Measurements from ENCODE around the gene AHI1. TPM values are rescaled to one million over a fixed set of nuclear protein-coding genes. Genes with fewer than 3 reads are reported as not detected.
"Not testable (repeated sequence)": the region's sequence is repeated elsewhere in the genome, so short reads cannot be mapped to it uniquely, and the experiment has no call there.

AHI1 gene
- total RNA-seq, 1 experiment from 2014 or later: 12.4 TPM

DNA sequence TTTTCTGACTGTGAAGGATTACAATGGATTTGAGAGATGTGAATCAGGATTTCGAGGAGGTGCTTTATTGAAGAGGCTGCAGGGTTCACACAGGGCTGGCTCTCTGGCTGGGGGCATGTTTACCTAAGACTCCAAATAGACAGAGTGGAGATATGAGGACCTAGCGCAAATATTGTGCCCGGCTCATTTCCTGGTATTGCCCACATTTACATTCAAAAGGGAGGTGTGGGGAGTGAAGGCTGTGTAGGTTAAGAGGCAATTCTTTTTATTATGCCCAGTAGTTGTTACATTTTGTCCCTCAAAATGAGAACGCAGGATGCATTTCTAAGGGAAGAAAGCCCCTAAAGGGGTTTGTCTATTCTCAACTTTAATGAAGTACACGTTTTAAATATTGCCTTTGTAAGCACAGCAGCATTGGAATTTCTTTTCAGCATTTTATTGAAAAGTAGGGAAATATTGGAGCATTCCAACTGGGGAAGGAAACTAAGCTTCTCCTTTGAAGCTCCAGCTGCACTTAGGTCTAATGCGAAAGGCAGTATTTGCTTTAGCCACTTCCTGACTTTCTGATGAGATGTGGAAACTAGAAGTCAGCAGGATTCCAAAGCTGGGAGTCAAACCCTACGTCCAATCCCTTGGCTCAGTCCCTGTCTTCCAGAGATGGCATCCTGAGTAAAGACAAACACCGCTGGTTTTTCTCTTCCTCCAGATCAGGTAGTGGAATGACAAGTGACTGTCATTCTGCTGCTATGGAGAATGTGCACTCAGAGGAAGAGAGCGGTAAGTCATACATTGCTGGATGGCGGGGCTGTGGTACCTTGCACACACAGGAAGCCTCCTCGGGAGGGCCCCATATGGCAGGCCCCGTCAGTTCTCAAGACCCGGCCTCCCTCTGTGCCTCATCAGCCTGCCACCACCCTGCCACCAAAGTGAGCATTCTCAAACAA lies 245.8 kb downstream of the AHI1 start:
- Histone ChIP-seq H3K9me3 (replicated peaks) (no peaks in the 10 kb centered on the region), H3K4me3 (no peak overlapping the region), H3K27me3 (replicated peaks) (no peaks in the 10 kb centered on the region), H3K27ac (no peak overlapping the region), H3K36me3 (no peaks in the 10 kb centered on the region), H3K4me1 (replicated peaks) (no peaks in the 10 kb centered on the region)
- DNase-seq (ENCODE audit: low read depth in 1 of 2, low spot score in 2 of 2): no peak

DNA sequence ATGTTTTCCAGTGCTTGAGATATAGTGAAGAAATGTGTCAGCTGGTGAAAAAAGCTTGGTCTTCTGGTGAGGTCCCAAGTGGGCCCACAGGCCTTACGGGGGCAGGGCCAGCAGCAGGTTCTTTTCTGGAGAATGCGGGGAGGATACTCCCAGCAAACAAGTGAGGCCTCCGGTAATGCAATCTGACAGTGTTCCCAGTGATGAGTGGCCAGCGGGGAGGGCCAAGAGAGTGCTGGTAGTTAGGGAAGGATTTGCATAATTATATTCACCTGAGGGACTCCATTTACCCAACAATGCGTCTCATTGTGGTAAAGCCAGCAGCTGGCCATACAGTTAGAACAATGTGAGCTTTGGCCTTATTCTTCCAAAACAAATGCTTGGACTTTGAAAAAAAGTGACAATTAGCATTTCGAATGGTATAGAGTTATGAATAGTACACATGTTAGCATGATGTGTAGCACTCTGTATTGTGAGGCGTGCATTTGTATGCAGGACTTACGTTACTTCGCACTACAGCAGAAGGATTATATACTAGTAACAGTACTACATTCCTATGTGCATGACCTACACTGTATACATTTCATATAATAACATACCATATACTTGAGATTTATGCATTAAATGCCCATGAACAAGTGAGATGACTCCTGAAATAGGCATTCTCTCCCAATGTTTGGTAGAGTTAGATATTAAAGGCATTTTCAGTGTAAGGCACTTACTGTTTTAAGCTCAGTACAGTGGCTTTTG lies 246.6 kb downstream of the AHI1 start:
- DNase-seq (ENCODE audit: low read depth in 1 of 2, low spot score in 2 of 2): no peak
- H3K27ac ChIP-seq: no peak overlapping the region

DNA sequence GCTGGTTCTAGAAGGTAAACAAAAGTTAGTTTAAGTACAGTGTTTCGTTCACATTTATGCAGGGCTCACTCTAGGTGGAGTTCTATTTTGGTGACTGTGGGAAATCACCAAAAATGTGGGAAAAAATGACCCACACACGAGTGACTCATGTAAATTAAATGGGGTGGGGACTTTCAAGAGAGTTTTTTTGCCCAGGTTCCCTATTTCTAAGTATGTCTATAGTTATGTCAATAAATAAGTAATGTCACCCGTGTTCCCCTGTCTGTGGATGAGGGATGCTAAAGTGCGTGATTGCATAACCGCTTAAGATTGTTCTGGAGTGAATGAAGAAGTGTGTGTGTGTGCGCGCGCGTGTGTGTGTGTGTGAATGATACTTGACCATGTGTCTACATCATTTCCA lies 247.3 kb downstream of the AHI1 start:
- H3K9me3 ChIP-seq (replicated peaks): no peaks in the 10 kb centered on the region
- DNase-seq (ENCODE audit: low read depth in 1 of 2, low spot score in 2 of 2): no peak
- H3K4me1 ChIP-seq (replicated peaks): no peaks in the 10 kb centered on the region
- no peak overlapping the region for H3K27ac ChIP-seq
- H3K27me3 ChIP-seq (replicated peaks): no peaks in the 10 kb centered on the region
- H3K36me3 ChIP-seq: no peaks in the 10 kb centered on the region
- H3K4me3 ChIP-seq: no peak overlapping the region

More for the DNA sequence above, 246.6 kb downstream of the AHI1 start:
- Histone ChIP-seq H3K9me3 (replicated peaks) (no peaks in the 10 kb centered on the region), H3K4me1 (replicated peaks) (no peaks in the 10 kb centered on the region), H3K36me3 (no peaks in the 10 kb centered on the region), H3K27me3 (replicated peaks) (no peaks in the 10 kb centered on the region), H3K4me3 (no peak overlapping the region)

DNA sequence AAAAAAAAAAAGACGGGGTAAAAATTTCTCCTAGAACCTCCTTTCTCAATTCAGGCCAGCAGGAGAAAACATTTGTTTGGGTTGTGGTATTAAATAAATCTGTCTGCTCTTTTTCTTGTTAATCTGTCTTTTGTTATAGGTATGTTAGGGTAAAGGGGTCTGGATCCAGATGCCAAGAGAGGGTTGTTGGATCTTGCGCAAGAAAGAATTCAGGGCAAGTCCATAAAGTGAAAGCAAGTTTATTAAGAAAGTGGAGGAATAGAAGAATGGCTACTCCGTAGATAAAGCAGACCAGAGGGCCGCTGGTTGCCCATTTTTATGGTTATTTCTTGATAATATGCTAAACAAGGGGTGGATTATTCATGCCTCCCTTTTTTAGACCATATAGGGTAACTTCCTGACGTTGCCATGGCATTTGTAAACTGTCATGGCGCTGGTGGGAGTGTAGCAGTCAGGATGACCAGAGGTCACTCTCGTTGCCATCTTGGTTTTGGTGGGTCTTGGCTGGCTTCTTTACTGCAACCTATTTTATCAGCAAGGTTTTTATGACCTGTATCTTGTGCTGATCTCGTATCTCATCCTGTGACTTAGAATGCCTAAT lies 251.0 kb downstream of the AHI1 start:
- H3K4me3 ChIP-seq; H3K27ac ChIP-seq; H3K27me3 ChIP-seq (replicated peaks); DNase-seq (ENCODE audit: low read depth in 1 of 2, low spot score in 2 of 2); H3K36me3 ChIP-seq; H3K4me1 ChIP-seq (replicated peaks); H3K9me3 ChIP-seq (replicated peaks): not testable (repeated sequence)

DNA sequence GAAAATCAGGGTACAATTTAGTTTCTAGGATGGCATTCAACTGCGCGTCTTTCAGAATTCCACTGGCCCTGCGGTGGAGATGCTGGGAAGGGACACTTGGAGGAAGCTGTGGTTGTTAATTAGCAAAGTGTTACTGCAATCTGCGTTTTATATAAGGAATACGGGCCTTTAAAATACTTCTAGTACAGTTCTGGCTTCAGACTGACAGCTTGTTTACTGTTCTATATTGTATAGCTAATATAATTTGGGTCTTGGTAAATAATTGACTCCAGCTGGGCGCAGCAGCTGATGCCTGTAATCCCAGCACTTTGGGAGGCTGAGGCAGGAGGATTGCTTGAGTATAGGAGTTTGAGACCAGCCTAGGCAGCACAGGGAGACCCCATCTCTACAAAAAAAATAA lies 252.7 kb downstream of the AHI1 start:
- Histone ChIP-seq H3K27ac (no peak overlapping the region), H3K4me1 (replicated peaks) (no peaks in the 10 kb centered on the region), H3K36me3 (no peaks in the 10 kb centered on the region), H3K27me3 (replicated peaks) (no peaks in the 10 kb centered on the region), H3K4me3 (no peak overlapping the region), H3K9me3 (replicated peaks) (no peaks in the 10 kb centered on the region)
- no peak for DNase-seq (ENCODE audit: low read depth in 1 of 2, low spot score in 2 of 2)

DNA sequence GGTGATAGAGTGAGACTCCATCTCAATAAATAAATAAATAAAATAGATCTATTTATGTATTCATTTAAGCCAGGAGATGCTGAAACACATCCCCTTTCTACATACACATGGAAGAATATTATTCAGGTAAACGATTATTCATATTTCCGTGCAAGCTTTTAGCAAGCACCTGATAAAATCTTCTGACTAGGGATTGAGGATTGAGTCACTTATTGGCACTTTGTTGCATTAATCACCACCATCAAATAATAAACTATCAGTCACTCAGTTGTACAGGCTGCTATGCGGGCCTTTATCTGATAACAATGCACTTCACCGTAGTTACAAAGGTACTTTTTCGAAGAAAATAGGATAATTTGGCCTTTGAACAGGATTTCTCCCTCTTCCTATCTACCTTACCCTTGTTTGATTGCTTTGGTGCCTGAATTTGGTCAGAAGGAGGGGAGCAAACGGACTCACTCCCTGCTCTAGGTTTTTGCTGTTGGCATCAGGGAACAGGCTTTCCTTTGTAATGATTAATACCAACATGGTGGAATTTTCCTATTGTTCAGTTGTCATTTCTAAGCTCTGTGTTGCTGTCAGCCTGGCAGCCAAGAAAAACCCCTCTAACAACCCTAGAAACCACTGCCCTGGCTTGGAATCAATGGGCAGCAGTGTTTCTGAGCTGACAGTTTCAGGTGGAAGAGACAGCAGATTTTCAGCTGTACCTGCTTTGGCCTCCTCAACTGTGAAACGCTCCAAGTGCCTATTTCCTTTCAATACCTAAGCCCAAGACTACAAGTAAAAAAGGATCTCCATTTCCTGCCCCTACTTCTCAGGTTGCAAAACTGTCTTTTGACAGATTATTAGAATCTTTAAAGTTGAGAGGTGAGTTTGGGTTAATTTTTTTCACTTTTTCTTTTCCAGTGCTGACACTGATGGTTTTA lies 253.4 kb downstream of the AHI1 start:
- no peaks in the 10 kb centered on the region for H3K36me3 ChIP-seq
- no peak overlapping the region for H3K4me3 ChIP-seq
- DNase-seq (ENCODE audit: low read depth in 1 of 2, low spot score in 2 of 2): no peak
- no peaks in the 10 kb centered on the region for H3K9me3 ChIP-seq (replicated peaks)
- H3K4me1 ChIP-seq (replicated peaks): no peaks in the 10 kb centered on the region
- H3K27ac ChIP-seq: no peak overlapping the region
- no peaks in the 10 kb centered on the region for H3K27me3 ChIP-seq (replicated peaks)

DNA sequence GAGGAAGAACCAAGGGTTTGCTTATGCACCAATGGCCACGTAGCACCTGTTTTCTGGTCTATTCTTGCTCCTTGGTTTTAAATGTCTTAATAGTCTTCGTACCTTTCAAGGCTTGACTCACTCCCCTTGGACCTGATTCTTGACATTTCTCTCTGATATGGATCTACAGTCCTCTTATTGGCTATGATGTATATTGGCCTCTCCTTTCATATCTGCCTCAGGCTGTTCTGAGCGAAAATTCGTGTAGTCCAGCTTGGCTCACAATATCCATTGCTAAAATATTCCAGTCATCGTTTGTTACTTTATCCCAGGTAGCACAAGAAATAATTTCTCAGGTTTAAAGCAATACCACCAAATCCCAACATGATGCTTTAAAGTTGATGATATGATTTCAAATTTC lies 256.8 kb downstream of the AHI1 start:
- Histone ChIP-seq H3K27ac (no peak overlapping the region), H3K9me3 (replicated peaks) (no peaks in the 10 kb centered on the region), H3K4me1 (replicated peaks) (no peaks in the 10 kb centered on the region), H3K27me3 (replicated peaks) (no peaks in the 10 kb centered on the region), H3K36me3 (no peaks in the 10 kb centered on the region), H3K4me3 (no peak overlapping the region)
- no peak for DNase-seq (ENCODE audit: low read depth in 1 of 2, low spot score in 2 of 2)

DNA sequence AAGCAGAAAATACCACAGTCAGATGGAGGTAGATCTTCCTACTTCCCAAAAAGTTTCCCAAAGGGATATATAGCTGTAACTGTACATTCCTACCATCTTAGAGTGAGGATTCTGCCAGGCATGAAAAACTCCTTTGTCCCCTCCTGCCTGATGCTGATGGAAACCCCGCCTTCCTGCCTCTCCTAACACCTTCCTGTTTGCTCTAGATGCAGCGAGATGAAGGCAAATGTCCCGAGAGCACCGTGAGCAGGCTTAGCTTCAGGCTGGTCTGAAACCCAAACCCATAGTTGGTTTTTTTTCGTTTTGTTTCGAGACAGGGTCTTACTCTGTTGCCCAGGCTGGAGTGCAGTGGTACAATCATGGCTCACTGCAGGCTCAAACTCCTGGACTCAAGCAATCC lies 260.8 kb downstream of the AHI1 start:
- DNase-seq (ENCODE audit: low read depth in 1 of 2, low spot score in 2 of 2): no peak
- H3K36me3 ChIP-seq: no peaks in the 10 kb centered on the region
- no peaks in the 10 kb centered on the region for H3K9me3 ChIP-seq (replicated peaks)
- no peaks in the 10 kb centered on the region for H3K4me1 ChIP-seq (replicated peaks)
- H3K4me3 ChIP-seq: no peak overlapping the region
- H3K27ac ChIP-seq: no peak overlapping the region
- H3K27me3 ChIP-seq (replicated peaks): no peaks in the 10 kb centered on the region; the same call in 1 of the 2 replicates

DNA sequence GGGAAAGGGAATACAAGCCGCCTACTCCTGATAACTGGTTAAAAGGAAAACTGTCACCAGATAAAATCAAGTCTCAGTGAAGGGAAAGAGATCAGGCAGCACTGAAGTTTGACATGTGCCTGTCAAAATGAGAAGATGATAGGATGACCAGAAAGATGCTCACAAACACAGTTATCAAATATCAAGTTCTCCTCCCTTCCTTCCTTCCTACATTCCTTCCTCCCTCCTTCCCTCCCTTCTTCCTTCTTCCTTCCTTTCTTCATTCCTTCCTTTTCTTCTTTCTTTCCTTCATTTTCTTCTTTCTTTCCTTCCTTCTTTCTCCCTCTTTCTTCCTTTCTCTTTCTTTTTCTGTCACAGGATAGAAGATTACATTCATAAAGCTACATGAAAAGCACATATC lies 261.2 kb downstream of the AHI1 start:
- Histone ChIP-seq H3K27ac (no peak overlapping the region), H3K4me3 (no peak overlapping the region), H3K9me3 (replicated peaks) (no peaks in the 10 kb centered on the region), H3K4me1 (replicated peaks) (no peaks in the 10 kb centered on the region), H3K36me3 (no peaks in the 10 kb centered on the region), H3K27me3 (replicated peaks) (no peaks in the 10 kb centered on the region; the same call in 1 of the 2 replicates)
- no peak for DNase-seq (ENCODE audit: low read depth in 1 of 2, low spot score in 2 of 2)

DNA sequence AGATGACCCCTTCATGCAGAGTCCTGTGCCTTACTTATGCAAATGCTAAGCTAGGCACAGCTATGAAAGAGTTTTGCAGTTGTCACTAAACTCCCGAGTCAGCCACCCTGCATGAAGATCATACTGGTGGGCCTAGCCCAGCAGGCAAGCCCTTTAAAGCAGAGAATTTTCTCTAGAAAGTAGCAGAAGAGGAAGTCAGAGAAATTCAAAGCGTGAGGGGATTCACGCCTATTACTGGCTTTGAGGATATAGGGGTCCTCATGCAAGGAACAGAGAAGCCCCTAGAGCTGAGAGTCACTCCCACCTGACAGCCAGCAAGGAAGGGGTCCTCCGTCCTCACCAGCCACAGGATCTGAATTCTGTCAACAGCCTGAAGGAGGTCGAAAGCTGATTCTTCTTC lies 261.8 kb downstream of the AHI1 start:
- no peaks in the 10 kb centered on the region for H3K4me1 ChIP-seq (replicated peaks)
- no peaks in the 10 kb centered on the region for H3K9me3 ChIP-seq (replicated peaks)
- H3K4me3 ChIP-seq: no peak overlapping the region
- H3K27ac ChIP-seq: no peak overlapping the region
- no peak for DNase-seq (ENCODE audit: low read depth in 1 of 2, low spot score in 2 of 2)
- no peaks in the 10 kb centered on the region; the same call in 1 of the 2 replicates for H3K27me3 ChIP-seq (replicated peaks)
- no peaks in the 10 kb centered on the region for H3K36me3 ChIP-seq

DNA sequence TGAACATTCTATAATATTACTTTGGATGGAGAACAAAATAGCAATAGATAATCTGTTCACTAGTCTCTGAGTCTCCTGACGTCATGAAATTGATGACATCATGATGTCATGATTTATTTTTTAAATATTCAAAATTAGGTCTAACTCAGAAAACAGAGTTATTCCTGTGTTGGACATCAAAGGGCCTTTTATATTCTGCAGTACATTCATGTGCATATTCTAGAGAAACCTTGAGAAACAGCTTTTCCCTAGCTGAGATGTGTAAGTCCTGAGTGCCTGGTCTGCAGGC lies 263.1 kb downstream of the AHI1 start:
- DNase-seq (ENCODE audit: low read depth in 1 of 2, low spot score in 2 of 2): no peak
- no peak overlapping the region for H3K4me3 ChIP-seq
- no peaks in the 10 kb centered on the region for H3K36me3 ChIP-seq
- no peak overlapping the region for H3K27ac ChIP-seq
- H3K4me1 ChIP-seq (replicated peaks): no peaks in the 10 kb centered on the region
- H3K27me3 ChIP-seq (replicated peaks): no peaks in the 10 kb centered on the region; the same call in 1 of the 2 replicates
- no peaks in the 10 kb centered on the region for H3K9me3 ChIP-seq (replicated peaks)

DNA sequence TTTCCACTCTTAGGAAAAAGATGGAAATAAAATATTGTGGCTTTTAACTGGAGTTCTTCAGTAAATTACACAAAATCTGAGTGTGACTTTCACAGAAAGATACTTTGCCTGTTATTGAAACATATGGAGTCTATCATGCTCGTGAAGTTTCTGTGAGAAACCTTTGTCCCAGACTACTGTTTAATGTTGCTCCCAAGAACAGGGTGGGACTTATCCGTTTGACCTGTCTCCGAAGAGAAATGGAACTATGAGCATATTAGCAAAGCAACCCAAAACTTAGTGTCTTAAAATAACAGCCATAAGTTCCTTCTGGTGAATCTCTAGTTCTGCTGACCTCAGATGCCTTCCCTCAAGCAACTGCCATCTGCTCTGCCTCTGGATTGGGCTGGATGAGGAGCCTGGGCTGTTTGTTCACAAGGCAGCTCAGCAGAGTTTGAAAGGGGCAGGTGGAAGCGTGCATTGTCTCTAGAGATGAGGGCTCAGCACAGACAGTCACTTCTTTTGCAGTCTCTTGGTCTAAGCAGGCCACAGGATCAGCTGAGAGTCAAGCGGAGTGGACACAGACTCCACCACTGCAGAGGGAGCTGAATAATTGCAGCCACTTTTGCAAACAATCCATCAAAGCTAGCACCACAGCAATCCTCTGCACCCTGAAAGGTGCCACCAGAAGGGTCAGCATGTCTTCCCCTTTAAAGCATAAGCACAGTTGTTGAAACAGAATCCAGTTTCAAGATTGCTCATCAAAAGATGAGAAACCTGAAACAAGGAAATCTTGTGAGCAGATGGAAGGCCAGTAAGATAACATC lies 263.7 kb downstream of the AHI1 start:
- H3K36me3 ChIP-seq: no peaks in the 10 kb centered on the region
- H3K9me3 ChIP-seq (replicated peaks): no peaks in the 10 kb centered on the region
- no peak for DNase-seq (ENCODE audit: low read depth in 1 of 2, low spot score in 2 of 2)

More for the DNA sequence above, 263.7 kb downstream of the AHI1 start:
- no peak overlapping the region for H3K4me3 ChIP-seq
- H3K27me3 ChIP-seq (replicated peaks): no peaks in the 10 kb centered on the region; the same call in 1 of the 2 replicates
- no peaks in the 10 kb centered on the region for H3K4me1 ChIP-seq (replicated peaks)
- H3K27ac ChIP-seq: no peak overlapping the region
